HG03575 (cell line): ENCODE results near the gene SLC25A13.

Experiments used
- ATAC-seq: cut with Tn5 transposase; IDR thresholded peaks from one replicate; pipeline ENCODE4 v1.9.1; 2021; ENCODE audit not compliant: unreplicated experiment, insufficient number of reproducible peaks, low FRiP score; ENCODE audit errors: extremely low read depth

SLC25A13 gene

GRCh38 chr7:96084881-96085553 lies 236.9 kb downstream of the SLC25A13 start:
- no peak for ATAC-seq

GRCh38 chr7:96080027-96080426 lies 241.9 kb downstream of the SLC25A13 start:
- no peak for ATAC-seq

GRCh38 chr7:96076350-96076707 lies 245.6 kb downstream of the SLC25A13 start:
- ATAC-seq = no peak

- ATAC-seq = no peak
These were observed 246.2 kb downstream of the SLC25A13 start for GRCh38 chr7:96075510-96076349.

- ATAC-seq = no peak
These were observed 247.0 kb downstream of the SLC25A13 start for GRCh38 chr7:96074871-96075270.
